SK-N-SH treated with all-trans-retinoic acid at 6 μM for 48 hours (cell line): Measurements from ENCODE around the gene BRD1.

Experiments
- ATAC-seq: fragments of 200-7000 bp; cut with Tn5 transposase; 3 replicates; pipeline ENCODE4 v1.9.1; 2020; ENCODE audit warnings: mild to moderate bottlenecking, moderate library complexity
- ARNTL ChIP-seq: fragments of 450-650 bp; formaldehyde crosslinking; IDR thresholded peaks from 2 replicates; pipeline ENCODE4 v1.5.0; 2020; ENCODE audit warnings: low read depth, mild to moderate bottlenecking, moderate library complexity, borderline replicate concordance
- BACH2 ChIP-seq: fragments of 250-450 bp; sonication (Bioruptor Pico); IDR thresholded peaks from 2 replicates; pipeline ENCODE4 v1.9.0; 2021; ENCODE audit warnings: mild to moderate bottlenecking, borderline replicate concordance
- CSDC2 ChIP-seq: fragments of 250-450 bp; sonication (Bioruptor Pico); IDR thresholded peaks from 2 replicates; pipeline ENCODE4 v1.5.0; 2020; ENCODE audit warnings: mild to moderate bottlenecking, moderate library complexity
- CSRNP3 ChIP-seq: fragments of 250-450 bp; sonication (Bioruptor Pico); IDR thresholded peaks from 2 replicates; pipeline ENCODE4 v1.5.1; 2021; ENCODE audit warnings: mild to moderate bottlenecking, moderate library complexity
- ESRRG ChIP-seq: fragments of 250-450 bp; sonication (Bioruptor Pico); IDR thresholded peaks from 2 replicates; pipeline ENCODE4 v1.6.1; 2021; ENCODE audit warnings: mild to moderate bottlenecking
- GLIS3 ChIP-seq: fragments of 250-450 bp; sonication (Bioruptor Pico); IDR thresholded peaks from 2 replicates; pipeline ENCODE4 v1.5.0; 2020; ENCODE audit warnings: mild to moderate bottlenecking, moderate library complexity
- ISL1 ChIP-seq: fragments of 250-450 bp; sonication (Bioruptor Pico); IDR thresholded peaks from 2 replicates; pipeline ENCODE4 v2.1.2; 2022; ENCODE audit warnings: mild to moderate bottlenecking, moderate library complexity
- OSR1 ChIP-seq: fragments of 250-450 bp; sonication (Bioruptor Pico); IDR thresholded peaks from 2 replicates; pipeline ENCODE4 v1.8.0; 2022; ENCODE audit warnings: moderate library complexity, mild to moderate bottlenecking, inconsistent platforms
- PATZ1 ChIP-seq: fragments of 250-450 bp; sonication (Bioruptor Pico); IDR thresholded peaks from 2 replicates; pipeline ENCODE4 v1.8.0; 2020; ENCODE audit warnings: mild to moderate bottlenecking, moderate library complexity, borderline replicate concordance
- POU6F1 ChIP-seq: fragments of 250-450 bp; sonication (Bioruptor Pico); IDR thresholded peaks from 2 replicates; pipeline ENCODE4 v1.8.0; 2021; ENCODE audit warnings: low read depth, mild to moderate bottlenecking, moderate library complexity, borderline replicate concordance
- PPARA ChIP-seq: fragments of 250-450 bp; sonication (Bioruptor Pico); IDR thresholded peaks from 2 replicates; pipeline ENCODE4 v1.5.0; 2020; ENCODE audit warnings: mild to moderate bottlenecking, borderline replicate concordance
- RARB ChIP-seq: fragments of 250-450 bp; sonication (Bioruptor Pico); IDR thresholded peaks from 2 replicates; pipeline ENCODE4 v1.8.0; 2021; ENCODE audit warnings: mild to moderate bottlenecking, moderate library complexity
- SNAI2 ChIP-seq: fragments of 250-450 bp; sonication (Bioruptor Pico); IDR thresholded peaks from 2 replicates; pipeline ENCODE4 v1.5.0; 2020; ENCODE audit warnings: mild to moderate bottlenecking, moderate library complexity
- TCF4 ChIP-seq: fragments of 250-450 bp; sonication (Bioruptor Pico); IDR thresholded peaks from 2 replicates; pipeline ENCODE4 v1.8.0; 2021; ENCODE audit warnings: mild to moderate bottlenecking, moderate library complexity, borderline replicate concordance
- TOX ChIP-seq: fragments of 250-450 bp; sonication (Bioruptor Pico); IDR thresholded peaks from 2 replicates; pipeline ENCODE4 v1.8.0; 2021; ENCODE audit warnings: mild to moderate bottlenecking, moderate library complexity, borderline replicate concordance
- TSHZ2 ChIP-seq: fragments of 250-450 bp; sonication (Bioruptor Pico); IDR thresholded peaks from 2 replicates; pipeline ENCODE4 v1.5.0; 2020; ENCODE audit warnings: mild to moderate bottlenecking, moderate library complexity
- ZC3H10 ChIP-seq: fragments of 250-450 bp; sonication (Bioruptor Pico); IDR thresholded peaks from 2 replicates; pipeline ENCODE4 v1.5.1; 2021; ENCODE audit warnings: mild to moderate bottlenecking, moderate library complexity
- ZFP3 ChIP-seq: fragments of 250-450 bp; sonication (Bioruptor Pico); IDR thresholded peaks from 2 replicates; pipeline ENCODE4 v1.5.0; 2020; ENCODE audit warnings: mild to moderate bottlenecking, moderate library complexity
- ZFP30 ChIP-seq: fragments of 450-650 bp; formaldehyde crosslinking; IDR thresholded peaks from 2 replicates; pipeline ENCODE4 v1.5.0; 2022; ENCODE audit warnings: mild to moderate bottlenecking, moderate library complexity
- ZNF565 ChIP-seq: fragments of 450-650 bp; formaldehyde crosslinking; conservative IDR thresholded peaks from 2 replicates; pipeline ENCODE4 v1.5.0; 2020; ENCODE audit warnings: low read depth, mild to moderate bottlenecking, moderate library complexity
- ZNF70 ChIP-seq: fragments of 450-650 bp; formaldehyde crosslinking; IDR thresholded peaks from 2 replicates; pipeline ENCODE4 v1.5.0; 2020; ENCODE audit warnings: mild to moderate bottlenecking, moderate library complexity
- ZNF8 ChIP-seq: fragments of 450-650 bp; formaldehyde crosslinking; IDR thresholded peaks from 2 replicates; pipeline ENCODE4 v1.5.0; 2020; ENCODE audit warnings: mild to moderate bottlenecking, moderate library complexity

BRD1 gene

GRCh38 chr22:49827853-49828598 lies at the start of gene BRD1:
TSS of gene BRD1 (minus strand) at chr22:49827873. CDS start at chr22:49824317, 3,556 bp downstream.
- ATAC-seq: peak; percentile 51
- TF ChIP-seq ARNTL (CRISPR knock-in tag) (no peak), GLIS3 (CRISPR knock-in tag) (no peak), ZFP3 (no peak), TSHZ2 (no peak), ISL1 (CRISPR knock-in tag) (no peak), ZNF565 (CRISPR knock-in tag) (no peak), SNAI2 (CRISPR knock-in tag) (no peak), PATZ1 (CRISPR knock-in tag) (no peak), BACH2 (CRISPR knock-in tag) (no peak), ESRRG (CRISPR knock-in tag) (no peak), ZNF70 (CRISPR knock-in tag) (no peak)
- TF ChIP-seq, all 23 proteins: peak for 0

GRCh38 chr22:49873228-49873940 lies 45.7 kb upstream of the BRD1 start:
- no peak for TF ChIP-seq ESRRG (CRISPR knock-in tag)
- TF ChIP-seq CSDC2: no peak
- TF ChIP-seq TOX (CRISPR knock-in tag): no peak
- no peak for TF ChIP-seq ZNF8 (CRISPR knock-in tag)
- ATAC-seq: no peak

- no peak for ATAC-seq
- TF ChIP-seq OSR1 (CRISPR knock-in tag) (no peak), BACH2 (CRISPR knock-in tag) (no peak), ZFP30 (CRISPR knock-in tag) (no peak), ZNF70 (CRISPR knock-in tag) (no peak), SNAI2 (CRISPR knock-in tag) (no peak), ARNTL (CRISPR knock-in tag) (no peak), POU6F1 (CRISPR knock-in tag) (no peak), PPARA (CRISPR knock-in tag) (no peak), TOX (CRISPR knock-in tag) (no peak)
Observed at GRCh38 chr22:49872347-49872746, 44.7 kb upstream of the BRD1 start.

- ATAC-seq: no peak
- TF ChIP-seq ZNF70 (CRISPR knock-in tag) (no peak), RARB (CRISPR knock-in tag) (no peak), TSHZ2 (no peak), CSDC2 (no peak), SNAI2 (CRISPR knock-in tag) (no peak), ZC3H10 (CRISPR knock-in tag) (no peak), BACH2 (CRISPR knock-in tag) (no peak), TCF4 (CRISPR knock-in tag) (no peak), POU6F1 (CRISPR knock-in tag) (no peak), ZNF565 (CRISPR knock-in tag) (no peak), CSRNP3 (CRISPR knock-in tag) (no peak), OSR1 (CRISPR knock-in tag) (no peak)
Observed at GRCh38 chr22:49871482-49871881, 43.8 kb upstream of the BRD1 start.
